ENCODE results near the gene AFAP1.

DNA sequence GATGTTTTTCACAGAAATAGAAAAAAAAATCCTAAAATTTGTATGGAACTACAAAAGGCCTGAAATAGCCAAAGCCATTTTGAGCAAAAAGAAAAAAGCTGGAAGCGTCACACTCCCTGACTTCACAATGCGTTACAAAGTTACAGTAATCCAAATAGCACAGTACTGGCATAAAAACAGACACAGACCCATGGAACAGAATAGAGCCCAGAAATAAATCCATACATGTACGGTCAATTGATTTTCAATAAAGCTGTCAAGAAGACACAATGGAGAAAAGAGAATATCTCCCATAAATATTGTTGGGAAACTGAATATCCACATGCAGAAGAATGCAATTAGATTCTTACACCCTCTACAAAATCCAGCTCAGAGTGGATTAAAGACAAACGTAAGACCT lies 208.2 kb downstream of the AFAP1 start:
- TF ChIP-seq, protein P1, sequence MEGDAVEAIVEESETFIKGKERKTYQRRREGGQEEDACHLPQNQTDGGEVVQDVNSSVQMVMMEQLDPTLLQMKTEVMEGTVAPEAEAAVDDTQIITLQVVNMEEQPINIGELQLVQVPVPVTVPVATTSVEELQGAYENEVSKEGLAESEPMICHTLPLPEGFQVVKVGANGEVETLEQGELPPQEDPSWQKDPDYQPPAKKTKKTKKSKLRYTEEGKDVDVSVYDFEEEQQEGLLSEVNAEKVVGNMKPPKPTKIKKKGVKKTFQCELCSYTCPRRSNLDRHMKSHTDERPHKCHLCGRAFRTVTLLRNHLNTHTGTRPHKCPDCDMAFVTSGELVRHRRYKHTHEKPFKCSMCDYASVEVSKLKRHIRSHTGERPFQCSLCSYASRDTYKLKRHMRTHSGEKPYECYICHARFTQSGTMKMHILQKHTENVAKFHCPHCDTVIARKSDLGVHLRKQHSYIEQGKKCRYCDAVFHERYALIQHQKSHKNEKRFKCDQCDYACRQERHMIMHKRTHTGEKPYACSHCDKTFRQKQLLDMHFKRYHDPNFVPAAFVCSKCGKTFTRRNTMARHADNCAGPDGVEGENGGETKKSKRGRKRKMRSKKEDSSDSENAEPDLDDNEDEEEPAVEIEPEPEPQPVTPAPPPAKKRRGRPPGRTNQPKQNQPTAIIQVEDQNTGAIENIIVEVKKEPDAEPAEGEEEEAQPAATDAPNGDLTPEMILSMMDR (IDR thresholded peaks at IDR 0.05; ENCODE audit: extremely low read depth in 1 of 2, insufficient read depth in 1 of 2, low read depth in 1 of 2, low read length in 2 of 2): no peak
- TF ChIP-seq POLR2A (IDR thresholded peaks at IDR 0.05; ENCODE audit: low read depth, low read length): no peak
- TF ChIP-seq, protein P2, sequence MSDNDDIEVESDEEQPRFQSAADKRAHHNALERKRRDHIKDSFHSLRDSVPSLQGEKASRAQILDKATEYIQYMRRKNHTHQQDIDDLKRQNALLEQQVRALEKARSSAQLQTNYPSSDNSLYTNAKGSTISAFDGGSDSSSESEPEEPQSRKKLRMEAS (IDR thresholded peaks at IDR 0.05; ENCODE audit: insufficient read depth, insufficient read length): no peak
